Upper lobe of right lung (tissue), 1 donor: ENCODE results near the gene EHD3. TPM values are rescaled to one million over a fixed set of nuclear protein-coding genes. Genes with fewer than 3 reads are reported as not detected.

Experiments
- ATAC-seq: fragments of 200-7000 bp; cut with Tn5 transposase; one replicate; pipeline ENCODE4 v1.9.1; 2020; ENCODE audit warnings: mild to moderate bottlenecking, moderate library complexity
- DNase-seq: peaks from one replicate; pipeline ENCODE4 v3.0.0-alpha.2; 2020
- H3K27ac ChIP-seq: fragments of 200-600 bp; one replicate; pipeline ENCODE4 v1.8.0; 2022
- H3K27me3 ChIP-seq: fragments of 200-600 bp; one replicate; pipeline ENCODE4 v1.8.0; 2022; ENCODE audit warnings: mild to moderate bottlenecking
- H3K36me3 ChIP-seq: fragments of 200-600 bp; one replicate; pipeline ENCODE4 v1.8.0; 2022
- H3K4me1 ChIP-seq: fragments of 200-600 bp; one replicate; pipeline ENCODE4 v1.8.0; 2022
- H3K4me3 ChIP-seq: fragments of 200-600 bp; one replicate; pipeline ENCODE4 v1.8.0; 2022; ENCODE audit warnings: mild to moderate bottlenecking
- H3K9me3 ChIP-seq: fragments of 200-600 bp; one replicate; pipeline ENCODE4 v1.8.0; 2022
- CTCF ChIP-seq: fragments of 200-600 bp; IDR thresholded peaks from one replicate; pipeline ENCODE4 v1.8.0; 2022; ENCODE audit warnings: antibody characterized with exemption
- intact Hi-C: fragments of 100-400 bp; cut with DNase I; formaldehyde crosslinking; loops from one replicate; pipeline ENCODE4 v1.11.0; 2022
- total RNA-seq: library from RNA; stranded (reverse); fragmentation: NEBNext Ultra II Directional; extraction: Animal tissue kit (Norgen Biotek cat#: 25700); gene quantifications from one replicate; pipeline ENCODE4 v1.2.1, GENCODE V29; 2021
- donor health status: DM: no; HTN: yes; CAD: no; lungs with severe emphysema.

The EHD3 gene
- total RNA-seq, 1 donor from 2014 or later = 13.0 TPM

DNA sequence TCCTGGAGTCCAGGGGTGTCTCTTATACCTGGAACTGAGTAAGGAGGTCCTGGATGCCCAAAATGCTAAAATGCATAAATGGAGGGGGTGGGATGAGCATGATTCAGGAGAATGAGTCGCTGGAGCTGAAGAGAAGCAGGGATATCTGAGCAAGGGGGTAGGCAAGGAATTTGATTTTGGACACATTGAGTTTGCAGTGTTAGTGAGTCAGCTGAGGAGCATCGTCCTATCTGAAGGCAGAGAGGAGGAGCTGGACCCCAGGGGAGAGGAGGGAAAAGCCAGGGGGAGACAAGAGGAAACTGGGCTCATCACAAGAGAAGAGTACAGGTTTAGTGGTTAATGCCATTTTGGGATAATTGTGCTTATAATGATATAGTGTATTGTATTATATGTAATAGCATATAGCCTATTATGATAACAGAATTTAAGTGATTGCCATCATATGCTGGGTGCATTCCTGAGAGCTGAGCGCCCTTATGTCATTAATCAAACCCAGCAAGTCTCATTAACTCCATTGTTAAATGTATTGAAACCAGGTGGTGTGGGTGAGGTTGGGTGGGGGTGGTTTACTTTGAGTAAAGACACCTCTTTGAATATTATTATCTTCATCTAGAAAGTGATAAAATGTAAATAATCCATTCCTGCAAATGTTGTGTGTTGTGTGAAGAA is 12.4 kb downstream of the EHD3 start:
- no peak for ATAC-seq
- Histone ChIP-seq H3K27me3 (no peaks in the 10 kb centered on the region), H3K36me3 (no peaks in the 10 kb centered on the region), H3K4me1 (no peaks in the 10 kb centered on the region), H3K9me3 (no peaks in the 10 kb centered on the region), H3K4me3 (no peak overlapping the region), H3K27ac (no peak overlapping the region)
- no peak for TF ChIP-seq CTCF
- DNase-seq = no peak
- intact Hi-C loops = no loop called here

DNA sequence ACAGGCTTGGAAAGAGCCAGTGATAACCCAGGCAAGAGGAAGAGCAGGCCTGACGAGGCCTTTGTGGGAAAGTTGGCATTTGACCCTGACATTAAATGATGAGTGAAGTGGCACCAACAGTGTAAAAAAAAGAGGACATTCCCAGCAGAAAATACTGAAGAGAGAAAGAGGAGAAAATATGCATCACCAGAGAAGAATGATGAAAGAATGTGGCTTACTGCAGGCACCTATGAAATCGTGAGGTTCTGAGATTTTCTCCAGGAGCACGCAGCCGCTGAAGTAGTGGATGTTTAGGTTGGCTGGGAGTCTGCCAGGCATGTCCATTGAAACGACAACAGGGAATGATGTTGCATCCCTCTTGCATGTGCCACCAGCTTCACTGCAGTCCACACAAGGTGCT is 13.8 kb downstream of the EHD3 start:
- Histone ChIP-seq H3K9me3 (no peaks in the 10 kb centered on the region), H3K36me3 (no peaks in the 10 kb centered on the region), H3K4me1 (no peaks in the 10 kb centered on the region), H3K4me3 (no peak overlapping the region), H3K27ac (no peak overlapping the region), H3K27me3 (no peaks in the 10 kb centered on the region)
- DNase-seq (no peak), ATAC-seq (no peak)
- intact Hi-C loops = no loop called here
- TF ChIP-seq CTCF = no peak

DNA sequence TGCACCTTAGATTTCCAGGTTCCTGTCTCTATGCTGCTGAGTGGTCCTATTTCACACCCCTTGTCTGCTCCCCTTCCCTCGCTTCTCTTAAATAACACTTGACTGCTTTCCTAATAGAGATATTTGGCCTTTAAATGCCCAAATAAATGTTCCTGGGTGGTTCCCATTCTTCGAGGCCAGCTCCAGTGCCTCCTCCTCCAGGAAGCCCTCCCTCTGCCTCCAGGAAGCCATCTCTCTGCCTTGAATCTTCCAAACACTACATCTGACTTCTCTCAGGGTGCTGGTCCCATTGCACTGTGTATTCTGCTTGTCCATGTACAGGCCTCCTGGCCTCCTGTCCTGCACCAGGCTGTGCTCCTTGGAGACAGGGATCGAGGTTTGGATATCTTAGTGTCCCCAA is 14.2 kb downstream of the EHD3 start:
- no peak overlapping the region for H3K4me3 ChIP-seq
- H3K9me3 ChIP-seq = no peaks in the 10 kb centered on the region
- no peaks in the 10 kb centered on the region for H3K36me3 ChIP-seq
- ATAC-seq (no peak), DNase-seq (no peak)
- H3K27ac ChIP-seq = no peak overlapping the region
- TF ChIP-seq CTCF = no peak
- intact Hi-C loops = no loop called here
- no peaks in the 10 kb centered on the region for H3K4me1 ChIP-seq
- H3K27me3 ChIP-seq = no peaks in the 10 kb centered on the region

GRCh38 chr2:31249009-31249690 is 15.2 kb downstream of the EHD3 start:
- no peak for TF ChIP-seq CTCF
- ATAC-seq = no peak

DNA sequence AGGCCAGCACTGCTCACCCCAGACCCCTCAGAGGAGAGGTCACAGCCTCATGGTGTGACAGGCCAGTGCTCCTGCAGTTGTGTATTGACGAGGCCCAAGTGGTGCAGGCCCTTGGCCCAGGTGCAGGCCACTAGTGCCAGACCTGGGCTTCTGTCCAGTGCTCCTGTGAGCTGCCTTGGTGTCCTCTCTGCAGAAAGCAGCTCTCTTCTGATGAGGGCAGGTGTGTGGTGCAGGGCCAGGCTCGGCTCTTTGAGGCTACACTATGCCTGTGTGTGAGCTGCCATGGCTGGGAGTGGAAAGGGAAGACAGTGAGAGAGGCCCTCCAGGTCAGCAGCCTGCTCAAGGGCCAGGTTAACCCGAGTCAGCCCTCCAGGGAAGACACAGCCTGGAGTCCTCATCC is 17.1 kb downstream of the EHD3 start:
- no peaks in the 10 kb centered on the region for H3K9me3 ChIP-seq
- H3K27me3 ChIP-seq = no peaks in the 10 kb centered on the region
- DNase-seq (no peak), ATAC-seq (no peak)
- no peaks in the 10 kb centered on the region for H3K4me1 ChIP-seq
- H3K27ac ChIP-seq = no peak overlapping the region
- no peaks in the 10 kb centered on the region for H3K36me3 ChIP-seq
- intact Hi-C loops = no loop called here
- no peak overlapping the region for H3K4me3 ChIP-seq
- TF ChIP-seq CTCF = no peak

More at GRCh38 chr2:31249009-31249690, 15.2 kb downstream of the EHD3 start:
- intact Hi-C loops = no loop called here
- Histone ChIP-seq H3K27me3 (no peaks in the 10 kb centered on the region), H3K4me3 (no peak overlapping the region), H3K9me3 (no peaks in the 10 kb centered on the region), H3K36me3 (no peaks in the 10 kb centered on the region), H3K4me1 (no peaks in the 10 kb centered on the region), H3K27ac (no peak overlapping the region)
- DNase-seq = no peak
